Right ventricle myocardium superior (tissue), 1 donor: Measurements from ENCODE around the gene HELZ. TPM values are rescaled to one million over a fixed set of nuclear protein-coding genes. Genes with fewer than 3 reads are reported as not detected.
A peak's percentile ranks its signal among the peaks of the same experiment; 100 is the strongest.
"Not testable (repeated sequence)": the region's sequence is repeated elsewhere in the genome, so short reads cannot be mapped to it uniquely, and the experiment has no call there.

Source experiments
- ATAC-seq: fragments of 200-7000 bp; cut with Tn5 transposase; one replicate; pipeline ENCODE4 v1.9.1; 2020; ENCODE audit warnings: mild to moderate bottlenecking; ENCODE audit not compliant: poor library complexity
- DNase-seq: peaks from one replicate; pipeline ENCODE4 v3.0.0-alpha.2; 2020
- intact Hi-C: fragments of 100-400 bp; cut with DNase I; formaldehyde crosslinking; loops from one replicate; pipeline ENCODE4 v1.11.2; 2022
- total RNA-seq: library from RNA; stranded (reverse); fragmentation: NEBNext Ultra II Directional; extraction: Animal tissue kit (Norgen Biotek cat#: 25700); gene quantifications from one replicate; pipeline ENCODE4 v1.2.1, GENCODE V29; 2021
- donor health status: DM: no; HTN: yes; CAD: no; lungs with severe emphysema.

Gene HELZ
- total RNA-seq, 1 donor from 2014 or later, result 33.3 TPM

DNA sequence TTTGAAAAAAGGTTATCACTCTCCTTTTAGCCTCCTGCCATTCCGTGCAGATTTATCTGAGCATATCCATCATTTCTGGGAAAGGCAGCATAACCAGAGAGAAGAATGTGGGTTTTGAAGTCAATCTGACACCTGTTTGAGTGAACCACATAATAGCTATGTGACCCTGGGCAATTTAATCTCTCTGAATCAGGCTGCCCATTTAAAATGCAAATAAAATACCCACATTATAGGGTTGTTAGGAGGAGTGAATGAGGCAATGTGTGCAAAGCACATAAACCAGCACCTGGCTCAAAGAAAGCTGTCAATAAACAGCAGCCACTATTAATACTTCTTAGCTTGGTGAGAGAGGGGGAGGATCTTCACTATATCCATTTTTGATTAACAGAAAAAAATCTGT, 112.6 kb downstream of the HELZ start:
- no peak for DNase-seq
- intact Hi-C loops, result no loop called here

DNA sequence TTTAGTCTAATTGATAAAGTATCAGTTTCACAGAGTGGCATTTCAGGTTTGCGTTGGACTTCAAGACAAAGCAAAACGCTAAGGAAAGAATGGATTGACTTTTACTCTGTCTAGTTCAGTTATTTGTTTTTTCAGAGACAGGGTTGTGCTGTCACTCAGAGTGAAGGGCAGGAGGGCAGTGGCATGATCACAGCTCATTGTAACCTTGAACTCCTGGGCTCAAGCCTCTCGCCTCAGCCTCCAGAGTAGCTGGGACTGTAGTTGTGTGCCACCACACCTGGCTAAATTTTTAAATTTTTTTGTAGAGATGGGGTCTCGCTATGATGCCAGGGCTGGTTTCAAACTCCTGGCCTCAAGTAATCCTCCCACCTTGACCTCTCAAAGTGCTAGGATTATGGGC, 114.2 kb downstream of the HELZ start:
- DNase-seq (no peak), ATAC-seq (no peak)
- intact Hi-C loops, result no loop called here

More for the DNA sequence above, 112.6 kb downstream of the HELZ start:
- no peak for ATAC-seq

DNA sequence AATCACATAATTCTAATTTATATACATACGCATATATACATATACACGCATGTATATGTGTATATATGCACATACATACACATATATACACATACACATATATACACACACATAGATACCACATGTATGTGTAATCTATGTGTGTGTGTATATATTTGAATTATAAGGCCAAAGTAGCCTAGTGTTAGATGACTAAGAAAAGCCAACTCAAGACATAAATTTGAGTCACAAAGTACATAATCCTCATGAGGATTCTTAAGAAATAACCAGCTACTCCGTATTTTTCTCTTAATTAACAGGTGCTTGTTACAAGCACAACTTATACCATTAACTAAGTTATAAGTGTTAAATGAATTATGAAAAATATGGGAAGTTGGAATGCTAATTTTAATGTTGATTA, 115.7 kb downstream of the HELZ start:
- intact Hi-C loops, result no loop called here
- DNase-seq (no peak), ATAC-seq (no peak)

GRCh38 chr17:67128700-67129099, 116.3 kb downstream of the HELZ start:
- ATAC-seq (no peak), DNase-seq (no peak)
- intact Hi-C loops, result no loop called here

DNA sequence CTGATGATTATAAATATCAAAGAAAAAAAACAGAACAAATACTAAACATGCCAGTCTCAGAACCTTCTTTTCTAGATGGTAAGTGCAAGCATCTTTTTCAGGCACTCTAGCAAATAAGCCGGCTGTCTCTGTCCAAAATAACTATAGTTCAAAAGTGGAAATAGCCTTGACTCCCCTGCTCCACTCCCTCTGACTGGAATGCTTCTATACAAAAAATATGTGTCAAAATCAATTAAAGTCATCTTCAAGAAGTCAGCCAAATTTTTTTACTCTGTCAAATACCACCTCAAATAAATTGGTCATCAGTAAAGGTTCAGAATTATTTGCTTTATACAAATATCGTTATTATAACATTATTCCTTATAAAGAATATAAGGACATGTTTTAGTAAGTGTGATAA, 117.1 kb downstream of the HELZ start:
- no peak for DNase-seq
- intact Hi-C loops, result no loop called here
- no peak for ATAC-seq

DNA sequence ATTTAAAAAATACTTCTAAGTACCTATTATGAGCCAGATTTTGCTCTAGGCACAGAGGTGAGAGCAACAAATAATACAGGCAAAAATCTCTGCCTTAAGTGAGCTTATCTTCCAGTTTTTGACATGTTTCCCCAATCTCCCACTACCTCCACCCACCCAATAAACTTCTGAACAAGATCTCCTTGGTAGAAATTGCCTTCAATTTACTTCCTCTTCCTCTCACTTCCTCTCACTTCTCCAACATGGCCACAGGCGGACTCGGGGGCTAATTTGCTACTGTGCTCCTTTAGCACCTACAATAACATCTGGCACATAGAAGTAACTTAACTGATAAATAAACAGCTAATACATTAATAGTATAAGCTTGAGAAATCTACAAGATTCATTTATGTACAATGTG, 118.0 kb downstream of the HELZ start:
- no peak for ATAC-seq
- no peak for DNase-seq

GRCh38 chr17:67126543-67126942, 118.5 kb downstream of the HELZ start:
- DNase-seq, intact Hi-C loops, ATAC-seq: not testable (repeated sequence)

More for the DNA sequence above, 118.0 kb downstream of the HELZ start:
- intact Hi-C loops, result no loop called here

- intact Hi-C loops, result no loop called here
- DNase-seq, result no peak
- ATAC-seq, result no peak
Observed at GRCh38 chr17:67125924-67126323, 119.1 kb downstream of the HELZ start.

- ATAC-seq (no peak), DNase-seq (no peak)
- intact Hi-C loops, result no loop called here
Observed at GRCh38 chr17:67125417-67125816, 119.6 kb downstream of the HELZ start.

DNA sequence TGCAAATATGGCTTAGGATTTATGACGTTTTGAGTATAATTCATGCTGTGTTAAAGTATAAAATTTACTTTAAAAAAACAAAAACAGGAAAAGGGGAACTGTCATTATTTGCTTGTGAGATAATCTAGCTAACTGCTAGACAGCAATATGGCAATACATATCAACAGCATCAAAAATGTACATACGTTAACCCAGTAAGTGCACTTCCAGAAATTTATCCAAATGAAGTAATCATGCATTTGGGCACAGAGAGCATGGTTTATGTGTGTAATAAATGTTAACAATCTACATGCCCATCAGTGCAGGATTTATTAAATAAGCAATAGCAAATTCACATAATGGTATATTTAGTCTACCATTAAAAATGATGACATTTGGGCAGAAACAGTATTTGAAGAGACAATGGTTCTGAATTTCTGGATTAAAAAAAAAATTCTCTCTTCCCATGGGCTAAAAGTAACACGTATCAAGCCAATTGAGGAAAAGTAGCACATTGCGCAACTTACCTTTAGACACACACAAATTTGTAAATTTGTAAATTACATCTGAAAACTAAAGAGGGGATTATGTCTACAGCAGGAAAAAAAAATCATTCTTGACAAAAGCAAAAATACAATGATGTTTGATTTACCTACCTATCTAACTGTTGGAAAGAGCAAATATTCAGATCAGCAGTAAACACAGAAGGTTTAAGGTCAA, 120.4 kb downstream of the HELZ start:
- intact Hi-C loops, result no loop called here
- ATAC-seq (no peak), DNase-seq (no peak)

DNA sequence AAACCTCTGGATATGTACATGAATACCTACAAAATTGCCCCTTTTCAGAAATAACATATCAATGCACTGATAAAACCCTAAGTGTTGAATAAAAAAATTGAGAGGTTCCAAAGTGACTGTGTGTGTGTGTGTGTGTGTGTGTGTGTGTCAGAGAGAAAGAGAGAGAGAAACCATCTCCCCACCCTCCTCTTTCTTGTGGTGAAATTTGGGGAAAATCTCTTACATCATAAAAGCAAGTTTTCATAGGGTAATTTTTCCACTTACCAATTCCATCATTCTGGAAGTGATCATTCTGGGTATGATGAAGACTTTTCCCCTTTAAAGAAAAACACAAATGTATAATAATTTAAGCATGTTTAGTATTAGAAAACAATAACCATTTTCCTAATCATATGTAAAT, 121.3 kb downstream of the HELZ start:
- no peak for ATAC-seq
- intact Hi-C loops, result no loop called here
- DNase-seq, result no peak

GRCh38 chr17:67121316-67121891, 123.6 kb downstream of the HELZ start:
- intact Hi-C loops, result no loop called here
- peak; percentile 62 for ATAC-seq

GRCh38 chr17:67119102-67119501, 125.9 kb downstream of the HELZ start:
- DNase-seq, result no peak
- ATAC-seq, result no peak
- intact Hi-C loops, result no loop called here

More at GRCh38 chr17:67121316-67121891, 123.6 kb downstream of the HELZ start:
- no peak for DNase-seq

GRCh38 chr17:67116045-67116575, 128.9 kb downstream of the HELZ start:
- no peak for ATAC-seq
- intact Hi-C loops, result no loop called here

GRCh38 chr17:67115401-67115800, 129.6 kb downstream of the HELZ start:
- no peak for ATAC-seq

More at GRCh38 chr17:67116045-67116575, 128.9 kb downstream of the HELZ start:
- DNase-seq, result no peak

GRCh38 chr17:67113486-67113885, 131.5 kb downstream of the HELZ start:
- DNase-seq (no peak), ATAC-seq (no peak)
- intact Hi-C loops, result no loop called here

More at GRCh38 chr17:67115401-67115800, 129.6 kb downstream of the HELZ start:
- DNase-seq, result no peak
- intact Hi-C loops, result no loop called here

DNA sequence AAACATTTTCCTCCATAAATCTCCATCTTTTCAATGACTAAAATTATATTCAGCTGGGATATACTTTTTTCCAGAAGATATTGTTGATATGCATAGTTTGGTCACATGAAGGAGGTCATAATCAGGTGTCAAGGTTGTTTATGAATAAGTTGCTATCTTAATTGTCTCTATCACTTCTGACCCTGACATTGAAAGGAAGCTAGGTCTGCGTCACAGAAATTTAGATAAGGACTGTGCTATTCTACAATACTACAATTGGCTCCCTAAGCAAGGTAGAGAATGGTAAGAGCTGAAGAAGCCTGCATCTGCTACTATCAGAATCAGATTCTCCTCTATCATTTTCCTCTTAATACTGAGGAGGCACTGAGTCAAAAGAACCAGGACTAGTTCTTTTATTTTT, 133.2 kb downstream of the HELZ start:
- intact Hi-C loops, result no loop called here

GRCh38 chr17:67111327-67111726, 133.7 kb downstream of the HELZ start:
- DNase-seq (no peak), ATAC-seq (no peak)
- intact Hi-C loops, result no loop called here

More for the DNA sequence above, 133.2 kb downstream of the HELZ start:
- DNase-seq, result no peak
- ATAC-seq, result peak; percentile 41

- DNase-seq, result no peak
- ATAC-seq, result no peak
- intact Hi-C loops, result no loop called here
Observed at GRCh38 chr17:67110619-67111018, 134.4 kb downstream of the HELZ start.

GRCh38 chr17:67109111-67109510, 135.9 kb downstream of the HELZ start:
- ATAC-seq (no peak), DNase-seq (no peak)
- intact Hi-C loops, result no loop called here
